Caco-2 (cell line): Measurements from ENCODE around the gene MAPT. TPM values are rescaled to one million over a fixed set of nuclear protein-coding genes. Genes with fewer than 3 reads are reported as not detected.

Source experiments
- BruUV-seq: library from RNA; stranded (reverse); fragments of 400-500 nt; replicated peaks from 2 replicates; lab custom pipeline; 2021; lab: Mats Ljungman, UMichigan
- CTCF ChIA-PET: fragments of 300-600 bp; sonication (Branson Sonifier 250); formaldehyde crosslinking; loops from one replicate; lab custom pipeline; 2022; ENCODE audit warnings: antibody characterized with exemption; lab: Charles Lee
- POLR2A ChIA-PET: fragments of 300-600 bp; sonication (Branson Sonifier 250); formaldehyde crosslinking; loops from one replicate; lab custom pipeline; 2022; ENCODE audit warnings: antibody characterized with exemption; lab: Charles Lee
- DNase-seq, 2 experiments: peaks; one replicate each; pipeline versions ENCODE4 v3.0.0 to v3.0.0-alpha.2; 2020 to 2022
- H3K27me3 ChIP-seq: replicated peaks from 2 replicates; pipeline ENCODE4 v1.6.0; 2011; ENCODE audit warnings: low read length; ENCODE audit not compliant: control insufficient read depth, insufficient read depth
- H3K36me3 ChIP-seq: 2 replicates; pipeline ENCODE4 v1.5.1; 2011; ENCODE audit warnings: low read length; ENCODE audit not compliant: control insufficient read depth, insufficient read depth
- H3K4me1 ChIP-seq: fragments of 250-450 bp; sonication (Bioruptor Pico); 2 replicates; pipeline ENCODE4 v1.5.1; 2020; ENCODE audit warnings: mild to moderate bottlenecking
- H3K4me3 ChIP-seq: 2 replicates; pipeline ENCODE4 v1.5.1; 2011; ENCODE audit warnings: low read depth, mild to moderate bottlenecking, control low read depth, low read length
- H3K9me3 ChIP-seq: fragments of 250-450 bp; sonication (Bioruptor Pico); 2 replicates; pipeline ENCODE4 v1.5.1; 2020; ENCODE audit warnings: mild to moderate bottlenecking, moderate library complexity
- H3K27ac Mint-ChIP-seq: one replicate; pipeline ENCODE4 v1.8.0; 2022; ENCODE audit warnings: mixed read lengths; ENCODE audit not compliant: unreplicated experiment
- H3K27me3 Mint-ChIP-seq: one replicate; pipeline ENCODE4 v1.8.0; 2022; ENCODE audit warnings: mixed read lengths; ENCODE audit not compliant: insufficient read depth, unreplicated experiment
- H3K36me3 Mint-ChIP-seq: one replicate; pipeline ENCODE4 v1.8.0; 2022; ENCODE audit warnings: mild to moderate bottlenecking, mixed read lengths; ENCODE audit not compliant: insufficient read depth, unreplicated experiment
- H3K4me1 Mint-ChIP-seq: one replicate; pipeline ENCODE4 v1.8.0; 2022; ENCODE audit warnings: low read depth, mixed read lengths; ENCODE audit not compliant: unreplicated experiment
- H3K4me3 Mint-ChIP-seq: one replicate; pipeline ENCODE4 v1.8.0; 2022; ENCODE audit warnings: mild to moderate bottlenecking, moderate library complexity, mixed read lengths; ENCODE audit not compliant: unreplicated experiment
- H3K9me3 Mint-ChIP-seq: one replicate; pipeline ENCODE4 v1.8.0; 2022; ENCODE audit warnings: mixed read lengths; ENCODE audit not compliant: unreplicated experiment
- intact Hi-C: fragments of 100-400 bp; cut with micrococcal nuclease; formaldehyde crosslinking; loops from one replicate; pipeline ENCODE4 v1.10.0; 2022; ENCODE audit not compliant: unreplicated experiment
- total RNA-seq: library from RNA; stranded (reverse); gene quantifications from 2 replicates; pipeline ENCODE4 v1.2.3, GENCODE V29; 2022
- TF ChIP-seq, protein P1 (sequence below), 2 experiments: fragments of 200-600 bp in 1 of 2; IDR thresholded peaks; 1 replicate in 1 of 2; 2 replicates in 1 of 2; pipeline versions ENCODE4 v1.5.1 to v1.8.0; 2011 to 2022; ENCODE audit warnings: antibody characterized with exemption in 1 of 2, control low read depth in 1 of 2, inconsistent platforms in 1 of 2, low read depth in 1 of 2, low read length in 1 of 2, mild to moderate bottlenecking in 1 of 2, moderate library complexity in 1 of 2; ENCODE audit not compliant: insufficient read depth in 1 of 2, severe bottlenecking in 1 of 2, unreplicated experiment in 1 of 2

MAPT gene
- total RNA-seq, 1 experiment from 2014 or later: 0.95 TPM

DNA sequence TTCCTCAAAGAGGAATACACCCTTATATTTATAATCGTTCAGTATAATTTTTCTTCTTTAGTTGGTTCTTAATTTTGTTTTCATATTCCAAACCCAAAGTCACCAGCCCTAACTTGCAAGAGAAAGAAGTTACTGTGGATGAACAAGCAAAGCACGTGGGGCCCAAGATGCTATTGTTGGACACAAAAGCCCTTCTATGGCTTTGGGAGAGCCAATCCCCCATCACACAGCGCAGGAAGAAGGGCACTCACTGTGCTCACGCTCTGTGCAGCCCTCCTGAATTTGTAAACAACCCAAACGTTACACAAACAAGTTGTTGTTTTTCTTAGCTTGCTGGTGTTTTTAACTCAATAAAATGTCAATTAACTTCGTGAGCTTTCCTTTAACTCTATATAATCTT lies 27.2 kb upstream of the MAPT start:
- Mint-ChIP-seq H3K4me1 (peaks cover 18% of the 10 kb centered on the region), H3K36me3 (no peaks in the 10 kb centered on the region), H3K4me3 (no peak overlapping the region), H3K27me3 (no peaks in the 10 kb centered on the region), H3K9me3 (no peaks in the 10 kb centered on the region), H3K27ac (no peak overlapping the region)
- intact Hi-C loops: no loop called here
- H3K36me3 ChIP-seq: no peaks in the 10 kb centered on the region
- CTCF ChIA-PET: no interaction called here
- BruUV-seq: no TSS peak
- H3K27me3 ChIP-seq: no peaks in the 10 kb centered on the region
- no peak for DNase-seq
- no peak overlapping the region for H3K4me3 ChIP-seq
- H3K4me1 ChIP-seq: peaks cover 25% of the 10 kb centered on the region
- TF ChIP-seq, protein P1, sequence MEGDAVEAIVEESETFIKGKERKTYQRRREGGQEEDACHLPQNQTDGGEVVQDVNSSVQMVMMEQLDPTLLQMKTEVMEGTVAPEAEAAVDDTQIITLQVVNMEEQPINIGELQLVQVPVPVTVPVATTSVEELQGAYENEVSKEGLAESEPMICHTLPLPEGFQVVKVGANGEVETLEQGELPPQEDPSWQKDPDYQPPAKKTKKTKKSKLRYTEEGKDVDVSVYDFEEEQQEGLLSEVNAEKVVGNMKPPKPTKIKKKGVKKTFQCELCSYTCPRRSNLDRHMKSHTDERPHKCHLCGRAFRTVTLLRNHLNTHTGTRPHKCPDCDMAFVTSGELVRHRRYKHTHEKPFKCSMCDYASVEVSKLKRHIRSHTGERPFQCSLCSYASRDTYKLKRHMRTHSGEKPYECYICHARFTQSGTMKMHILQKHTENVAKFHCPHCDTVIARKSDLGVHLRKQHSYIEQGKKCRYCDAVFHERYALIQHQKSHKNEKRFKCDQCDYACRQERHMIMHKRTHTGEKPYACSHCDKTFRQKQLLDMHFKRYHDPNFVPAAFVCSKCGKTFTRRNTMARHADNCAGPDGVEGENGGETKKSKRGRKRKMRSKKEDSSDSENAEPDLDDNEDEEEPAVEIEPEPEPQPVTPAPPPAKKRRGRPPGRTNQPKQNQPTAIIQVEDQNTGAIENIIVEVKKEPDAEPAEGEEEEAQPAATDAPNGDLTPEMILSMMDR (IDR thresholded peaks at IDR 0.05; ENCODE audit: insufficient read depth in 1 of 2, low read depth in 1 of 2, low read length in 1 of 2, severe bottlenecking in 1 of 2, unreplicated experiment in 1 of 2): no peak
- POLR2A ChIA-PET: no interaction called here
- no peaks in the 10 kb centered on the region for H3K9me3 ChIP-seq

DNA sequence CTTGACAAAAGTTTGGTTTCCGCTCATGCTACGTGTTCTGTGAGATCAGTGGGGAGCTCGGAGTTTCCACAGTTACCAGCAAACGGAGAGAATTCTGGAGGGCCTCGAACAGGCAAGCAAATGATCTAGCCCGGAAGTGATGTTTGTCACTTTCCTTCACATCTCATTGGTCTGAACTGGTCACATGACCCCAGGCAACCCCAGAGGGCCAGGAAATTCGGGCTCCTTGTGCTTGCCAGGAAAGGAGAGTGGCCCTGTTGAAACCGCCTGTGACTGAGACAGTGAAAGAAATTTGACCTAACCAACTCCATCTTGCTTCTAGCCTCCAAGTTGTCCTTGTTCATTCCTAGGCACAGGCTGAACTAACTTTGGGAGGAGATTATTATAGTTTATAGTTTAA lies 26.7 kb upstream of the MAPT start:
- Mint-ChIP-seq H3K9me3 (no peaks in the 10 kb centered on the region), H3K27me3 (no peaks in the 10 kb centered on the region), H3K4me1 (peaks cover 18% of the 10 kb centered on the region), H3K36me3 (no peaks in the 10 kb centered on the region), H3K27ac (no peak overlapping the region), H3K4me3 (no peak overlapping the region)
- H3K36me3 ChIP-seq: no peaks in the 10 kb centered on the region
- ChIA-PET CTCF (no interaction called here), POLR2A (no interaction called here)
- H3K4me3 ChIP-seq: no peak overlapping the region
- no peak for DNase-seq
- intact Hi-C loops: no loop called here
- no peaks in the 10 kb centered on the region for H3K9me3 ChIP-seq
- BruUV-seq: no TSS peak
- H3K27me3 ChIP-seq: no peaks in the 10 kb centered on the region
- H3K4me1 ChIP-seq: peaks cover 25% of the 10 kb centered on the region
- TF ChIP-seq, protein P1 (IDR thresholded peaks at IDR 0.05; ENCODE audit: insufficient read depth in 1 of 2, low read depth in 1 of 2, low read length in 1 of 2, severe bottlenecking in 1 of 2, unreplicated experiment in 1 of 2): no peak

GRCh38 chr17:45868276-45868675 lies 26.1 kb upstream of the MAPT start:
- no peak for DNase-seq
- Mint-ChIP-seq H3K27me3 (no peaks in the 10 kb centered on the region), H3K4me1 (peaks cover 18% of the 10 kb centered on the region), H3K36me3 (no peaks in the 10 kb centered on the region), H3K27ac (no peak overlapping the region), H3K4me3 (no peak overlapping the region), H3K9me3 (no peaks in the 10 kb centered on the region)
- TF ChIP-seq, protein P1 (IDR thresholded peaks at IDR 0.05; ENCODE audit: insufficient read depth in 1 of 2, low read depth in 1 of 2, low read length in 1 of 2, severe bottlenecking in 1 of 2, unreplicated experiment in 1 of 2): no peak
- H3K27me3 ChIP-seq: no peaks in the 10 kb centered on the region
- no peak overlapping the region for H3K4me3 ChIP-seq
- ChIA-PET POLR2A (no interaction called here), CTCF (no interaction called here)
- H3K9me3 ChIP-seq: no peaks in the 10 kb centered on the region
- intact Hi-C loops: no loop called here
- H3K4me1 ChIP-seq: peaks cover 25% of the 10 kb centered on the region
- BruUV-seq: no TSS peak
- H3K36me3 ChIP-seq: no peaks in the 10 kb centered on the region
